Kidney glomerular epithelial cell (primary cell): ENCODE data around the gene SH3RF1.
"Not testable (repeated sequence)": the region's sequence is repeated elsewhere in the genome, so short reads cannot be mapped to it uniquely, and the experiment has no call there.

Experiments used
- DNase-seq: peaks from one replicate; lab custom pipeline; 2025; lab: John Stamatoyannopoulos, UW

The SH3RF1 gene

DNA sequence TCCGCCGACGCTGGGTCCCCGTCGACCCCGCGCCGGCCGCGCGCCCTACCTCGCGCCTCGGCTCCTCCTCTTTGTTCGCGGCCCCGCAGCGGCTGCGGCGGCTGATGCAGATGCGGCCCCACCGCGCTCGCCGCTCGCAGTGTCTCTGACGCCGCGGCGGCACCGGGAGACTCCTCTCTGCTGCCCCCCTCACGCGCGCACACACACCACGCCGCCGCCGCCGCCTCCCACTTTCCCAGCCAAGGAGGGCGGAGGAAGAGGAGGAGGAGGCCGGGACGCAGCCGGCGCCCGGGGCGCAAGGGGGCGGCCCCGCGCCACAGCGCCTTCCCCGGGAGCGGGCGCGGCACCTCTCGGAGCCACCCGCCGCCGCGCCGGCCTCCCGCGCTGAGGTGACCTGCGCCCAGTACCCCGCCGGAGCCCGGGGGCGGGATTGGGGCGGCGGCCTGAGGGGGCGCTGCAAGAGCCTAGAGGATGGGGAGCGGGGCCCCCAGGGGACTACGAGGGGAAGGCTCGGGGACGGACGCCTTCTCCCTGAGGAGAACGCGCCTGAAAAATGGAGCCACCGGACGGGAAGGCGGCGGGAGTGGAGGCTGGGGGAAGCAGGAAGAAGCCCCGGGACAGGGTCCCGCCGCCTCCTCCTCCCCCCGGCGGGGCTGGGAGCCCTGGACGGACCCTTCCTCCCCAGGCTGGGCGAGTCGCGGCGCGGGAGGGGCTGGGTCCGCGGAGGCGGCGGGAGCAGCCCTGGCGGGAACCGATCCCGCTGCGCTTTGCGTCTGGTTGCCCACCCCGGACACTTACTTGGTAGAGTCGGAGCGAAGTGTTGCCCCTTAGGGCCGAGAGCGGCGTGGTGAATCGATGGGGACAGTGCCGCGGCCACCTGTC lies at the start of gene SH3RF1:
TSS of gene SH3RF1 (minus strand) at position 147 of the 882 bp plus-strand sequence. CDS start 1,744 bp downstream, outside the sequence.
- peak; percentile 63 for DNase-seq

DNA sequence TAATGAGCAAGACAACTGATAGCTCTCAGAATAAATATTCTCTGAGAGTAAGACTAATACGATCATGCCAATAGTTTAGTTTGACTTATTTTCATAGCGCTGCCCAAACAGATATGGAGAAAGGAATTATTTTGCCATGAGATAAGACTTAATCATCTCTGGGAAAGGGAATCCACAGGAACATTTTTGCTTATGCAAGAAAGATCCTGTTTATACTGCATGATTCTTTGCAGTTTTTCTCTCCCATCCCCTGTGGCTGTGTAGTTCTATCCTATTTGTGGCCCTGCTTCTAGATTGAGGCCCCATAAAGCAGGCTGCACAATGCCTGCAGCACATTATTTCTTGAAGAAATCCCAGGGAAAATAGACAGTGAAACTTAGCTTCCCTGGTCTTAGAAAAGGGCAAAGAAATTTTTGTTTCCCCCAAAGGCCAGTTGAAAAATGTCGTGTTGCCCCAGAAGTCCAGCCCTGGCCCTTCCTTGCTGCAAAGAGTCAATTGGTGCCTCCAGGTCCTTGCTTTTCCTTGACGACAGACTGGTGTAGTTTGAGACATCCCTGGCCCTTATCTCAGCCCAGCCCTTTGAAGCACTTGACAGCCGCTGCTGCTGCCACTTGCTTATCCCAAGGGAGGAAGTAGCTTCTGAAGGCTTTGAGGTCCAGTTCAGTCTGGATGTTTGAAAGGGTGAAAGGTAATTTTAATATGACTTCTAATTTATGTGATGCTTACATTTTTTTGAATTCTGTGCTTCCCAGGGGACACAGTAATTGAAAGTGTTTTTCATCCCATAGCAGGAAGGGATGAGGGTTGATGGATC lies 45.0 kb upstream of the SH3RF1 start:
- peak; percentile 68 for DNase-seq

DNA sequence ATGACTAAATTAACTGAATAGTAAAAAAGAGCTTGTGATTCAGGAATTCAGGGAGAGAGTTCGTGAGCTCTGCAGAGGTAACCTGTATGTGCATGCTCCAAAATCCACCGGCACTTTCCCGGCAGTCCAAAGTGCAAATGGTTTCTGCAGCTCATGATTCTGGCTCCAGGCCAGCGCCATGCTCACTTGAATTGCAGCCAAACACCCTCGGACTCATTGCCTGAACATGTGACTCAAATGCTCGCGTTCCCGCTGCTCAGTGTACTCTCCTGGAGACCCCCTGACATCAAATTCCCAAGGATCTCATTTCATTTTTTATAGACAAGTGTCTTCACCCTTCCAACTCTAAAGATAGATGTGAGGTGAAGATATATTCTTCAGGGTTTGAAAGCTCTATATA lies 44.1 kb upstream of the SH3RF1 start:
- DNase-seq: peak; percentile 76

DNA sequence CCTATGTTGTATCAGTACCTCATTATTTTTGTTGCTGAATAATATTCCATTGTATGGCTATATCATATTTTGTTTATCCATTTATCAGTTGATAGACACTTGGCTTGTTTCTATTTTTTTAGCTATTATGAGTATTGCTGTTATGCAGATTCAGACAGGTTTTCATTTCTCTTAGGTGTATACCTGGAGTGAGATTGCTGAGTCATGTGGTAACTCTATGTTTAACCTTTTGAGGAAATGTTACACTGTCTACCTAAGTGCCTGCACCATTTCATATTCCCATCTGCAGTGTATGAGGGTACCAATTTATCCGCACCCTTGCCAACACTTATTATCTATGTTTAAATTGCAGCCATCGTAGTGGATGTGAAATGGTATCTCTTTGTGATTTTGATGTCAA lies 43.0 kb upstream of the SH3RF1 start:
- no peak for DNase-seq

DNA sequence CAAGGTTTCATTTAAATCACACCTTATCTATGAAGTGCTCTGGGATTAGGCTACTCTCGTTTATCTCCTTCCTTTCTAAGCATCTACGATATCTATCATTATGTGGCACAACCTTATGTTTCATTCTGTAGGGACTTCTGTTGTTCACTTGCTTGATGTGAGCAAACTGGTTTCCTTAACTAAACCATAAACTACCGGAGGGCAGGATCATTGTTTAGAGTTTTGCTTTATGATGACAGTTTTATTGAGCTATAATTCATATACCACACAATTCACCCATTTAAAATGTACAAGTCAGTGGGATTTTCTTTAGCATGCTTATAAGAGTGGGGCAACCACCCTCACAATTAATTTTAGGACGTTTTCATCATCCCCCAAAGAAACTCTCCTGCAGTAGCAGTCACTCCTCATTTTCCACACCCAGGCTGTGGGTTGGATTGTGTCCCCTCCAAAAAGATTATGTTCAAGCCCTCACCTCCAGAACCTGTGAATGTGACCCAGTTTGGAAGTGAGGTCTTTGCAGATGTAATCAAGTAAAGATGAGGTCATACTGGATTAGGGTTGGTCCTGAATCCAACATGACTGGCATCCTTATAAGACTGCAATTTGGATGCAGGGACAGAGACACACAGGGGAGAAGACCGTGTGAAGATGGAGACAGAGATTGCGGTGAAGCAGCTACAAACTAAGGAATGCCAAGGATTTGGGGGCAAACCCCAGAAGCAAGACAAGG lies 42.1 kb upstream of the SH3RF1 start:
- DNase-seq: no peak

DNA sequence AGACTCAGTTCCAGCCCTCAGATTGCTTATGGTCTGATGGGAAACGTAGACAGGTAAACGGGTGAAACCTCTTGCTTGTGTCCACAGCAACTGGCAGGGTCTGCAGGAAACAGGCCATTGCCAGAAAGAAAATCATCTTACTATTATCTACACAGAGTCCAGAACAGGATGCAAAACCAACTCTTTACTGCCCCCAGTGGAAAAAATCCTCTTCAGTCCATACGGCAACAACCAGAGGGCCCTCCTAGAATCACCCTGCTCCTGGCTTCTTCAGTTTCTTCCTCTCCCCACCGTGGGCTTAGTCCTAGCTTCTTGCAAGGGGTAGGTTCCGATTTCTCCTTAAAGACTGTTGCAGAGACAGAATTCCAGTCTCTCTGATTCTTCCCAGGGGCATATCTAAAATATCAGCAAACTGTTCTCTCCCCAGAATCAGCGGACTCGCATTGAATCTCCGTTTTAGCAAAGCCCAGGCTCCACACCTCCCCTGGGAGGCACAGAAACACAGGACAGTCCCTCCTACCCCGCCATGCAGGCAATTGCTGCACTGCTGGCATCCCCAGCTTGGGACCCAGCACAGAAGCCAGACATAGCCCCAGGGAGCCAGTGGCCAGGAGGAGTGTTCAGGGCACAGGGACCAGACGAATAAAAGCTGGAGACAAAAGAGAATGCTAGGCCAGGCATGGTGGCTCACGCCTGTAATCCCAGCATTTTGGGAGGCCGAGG lies 41.0 kb upstream of the SH3RF1 start:
- DNase-seq: peak; percentile 51

DNA sequence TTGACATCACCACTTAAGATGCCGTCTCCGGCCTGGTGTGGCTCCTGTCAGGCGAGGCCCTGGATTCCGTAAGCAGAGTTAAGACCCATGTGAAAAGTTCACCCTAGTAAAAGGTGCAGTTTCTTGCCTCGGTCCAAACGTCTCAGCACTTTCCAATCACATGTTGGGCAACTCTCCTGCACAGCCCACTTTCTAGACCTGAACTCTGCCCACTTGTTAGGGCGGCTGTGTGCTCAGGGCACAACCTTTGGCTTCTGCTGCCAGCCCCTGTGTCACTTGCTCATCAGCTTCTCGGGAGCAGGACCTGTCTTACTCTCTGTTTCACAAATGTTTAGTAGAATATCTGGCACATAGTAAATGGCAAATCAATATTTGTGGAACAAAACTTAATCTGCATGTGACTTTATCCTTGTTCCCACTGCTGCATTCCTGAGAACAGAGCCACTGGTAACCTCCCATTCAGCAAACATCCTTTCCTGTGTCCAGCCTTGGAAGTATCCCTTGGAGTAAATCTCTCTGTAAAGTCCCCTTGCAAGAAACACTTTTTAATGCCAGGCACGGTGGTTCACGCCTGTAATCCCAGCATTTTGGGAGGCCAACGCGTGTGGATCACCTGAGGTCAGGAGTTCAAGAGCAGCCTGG lies 38.7 kb upstream of the SH3RF1 start:
- no peak for DNase-seq

DNA sequence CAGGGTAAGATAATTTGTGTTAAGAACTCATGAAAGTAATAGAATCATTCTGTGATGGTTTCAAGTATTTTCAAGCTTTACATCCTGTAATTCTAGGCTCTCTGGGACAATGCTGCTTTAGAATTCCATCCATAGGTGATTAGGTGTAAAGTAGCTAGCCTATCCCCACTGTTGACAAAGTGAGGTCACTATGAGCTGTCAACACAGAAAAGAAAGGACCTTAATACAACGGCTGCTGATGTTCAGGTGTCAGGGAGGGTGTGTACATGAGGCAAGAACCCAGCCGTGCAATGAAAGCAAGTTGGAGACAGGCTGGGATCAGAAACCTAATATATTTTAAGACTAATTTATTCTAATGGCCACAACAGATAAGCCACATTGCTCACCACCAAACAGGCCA lies 36.8 kb upstream of the SH3RF1 start:
- no peak for DNase-seq

DNA sequence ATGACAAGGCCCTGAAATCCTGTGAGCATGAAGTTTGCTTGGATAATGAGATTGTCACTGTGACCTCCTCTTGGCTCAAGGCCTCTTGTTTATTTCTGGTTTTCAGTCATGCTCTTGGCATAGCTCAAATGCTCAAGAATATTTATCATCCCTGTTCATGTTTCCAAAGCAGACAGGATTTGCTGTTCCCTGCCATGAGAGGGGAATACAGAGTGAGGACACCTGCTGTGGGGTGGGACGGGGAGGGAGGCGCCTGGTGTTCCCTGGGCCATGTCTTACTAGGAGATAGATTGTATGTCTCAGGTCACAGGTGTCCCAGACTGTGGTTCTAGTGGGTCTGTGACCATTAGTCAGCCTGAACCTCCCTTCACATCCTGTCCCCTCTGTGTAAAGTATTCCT lies 34.9 kb upstream of the SH3RF1 start:
- DNase-seq: peak; percentile 2

DNA sequence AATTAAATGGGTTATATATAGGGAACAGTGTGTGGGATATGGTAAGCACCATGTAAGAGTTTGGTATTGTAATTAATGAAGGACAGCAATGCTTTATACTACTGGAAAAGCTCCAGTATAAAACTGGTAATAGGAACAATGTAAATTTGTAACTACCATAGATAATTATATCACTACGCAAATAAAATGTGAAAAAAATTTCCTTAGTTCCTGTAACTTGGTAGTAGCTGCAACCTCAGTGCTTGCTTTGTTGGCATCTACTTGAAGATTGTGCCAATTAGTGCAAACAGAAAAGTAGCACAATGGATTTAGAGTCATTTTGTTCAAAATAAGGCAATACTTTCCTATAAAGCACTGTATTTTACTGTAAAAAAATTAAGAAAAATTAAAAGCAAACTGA lies 34.4 kb upstream of the SH3RF1 start:
- DNase-seq: no peak

DNA sequence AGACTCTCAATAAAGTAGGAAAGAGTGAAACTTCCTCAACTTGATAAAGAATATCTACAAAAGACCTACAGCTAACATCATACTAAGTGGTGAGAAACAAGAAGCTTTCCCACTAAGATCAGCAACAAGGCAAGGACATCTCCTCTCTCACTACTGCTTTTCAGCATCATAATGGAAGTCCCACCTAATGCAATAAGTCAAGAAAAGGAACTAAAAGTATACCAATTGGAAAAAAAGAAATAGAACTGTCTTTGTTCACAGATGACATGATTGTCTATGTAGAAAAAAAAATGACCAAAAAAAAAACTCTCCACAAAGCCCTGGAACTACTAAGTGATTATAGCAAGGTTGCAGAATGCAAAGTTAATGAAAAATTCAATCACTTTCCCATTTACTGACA lies 25.1 kb upstream of the SH3RF1 start:
- DNase-seq: no peak

DNA sequence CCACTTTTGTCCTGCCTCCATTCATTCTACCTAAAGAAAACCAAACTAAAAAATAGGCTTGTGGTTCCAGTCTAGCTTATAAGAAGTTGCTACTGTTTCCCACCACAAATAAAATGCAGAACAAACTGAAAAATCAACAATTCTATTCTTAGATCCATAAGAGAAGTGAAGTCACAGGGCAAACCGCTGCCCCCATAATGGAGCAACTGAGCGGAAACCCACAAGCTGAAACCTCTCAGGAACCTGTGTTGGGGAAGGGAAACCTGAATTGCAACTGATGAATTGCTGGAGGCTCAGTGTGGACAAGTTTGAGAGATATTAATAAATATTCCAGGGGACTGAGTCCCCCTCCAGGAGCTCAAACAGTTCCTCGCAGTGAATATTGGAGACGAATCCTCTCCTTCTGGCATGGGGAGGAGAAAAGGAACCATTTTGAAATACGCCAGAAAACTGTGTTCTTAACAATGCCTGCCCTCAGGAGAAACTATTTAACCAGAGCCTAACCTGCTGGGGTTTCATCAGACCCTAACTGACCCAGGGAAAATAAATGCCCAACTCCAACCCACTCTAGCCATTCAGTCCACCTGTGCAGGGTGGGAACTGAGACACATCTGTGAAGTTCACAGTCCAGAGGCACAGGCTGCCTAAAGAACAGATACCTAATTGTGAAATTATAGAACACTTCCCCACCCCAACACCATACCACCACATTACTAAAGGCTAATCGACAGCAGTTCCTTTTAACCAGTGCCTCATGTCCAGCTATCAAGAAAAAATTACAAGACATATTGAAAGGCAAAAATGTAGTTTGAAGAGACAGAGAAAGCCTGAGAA lies 22.8 kb upstream of the SH3RF1 start:
- no peak for DNase-seq

DNA sequence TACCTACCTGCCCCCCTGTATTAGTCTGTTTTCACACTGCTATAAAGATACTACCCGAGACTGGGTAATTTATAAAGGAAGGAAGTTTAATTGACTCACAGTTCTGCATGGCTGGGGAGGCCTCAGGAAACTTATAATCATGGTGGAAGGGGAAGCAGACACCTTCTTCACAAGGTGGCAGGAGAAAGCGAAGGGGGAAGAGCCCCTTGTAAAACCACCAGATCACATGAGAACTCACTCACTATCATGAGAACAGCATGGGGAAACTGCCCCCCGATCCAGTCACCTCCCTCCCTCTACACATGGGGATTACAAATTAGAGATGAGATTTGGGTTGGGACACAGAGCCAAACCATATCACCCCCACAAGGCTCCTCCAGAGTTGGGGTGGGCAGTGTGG lies 17.2 kb upstream of the SH3RF1 start:
- DNase-seq: not testable (repeated sequence)

DNA sequence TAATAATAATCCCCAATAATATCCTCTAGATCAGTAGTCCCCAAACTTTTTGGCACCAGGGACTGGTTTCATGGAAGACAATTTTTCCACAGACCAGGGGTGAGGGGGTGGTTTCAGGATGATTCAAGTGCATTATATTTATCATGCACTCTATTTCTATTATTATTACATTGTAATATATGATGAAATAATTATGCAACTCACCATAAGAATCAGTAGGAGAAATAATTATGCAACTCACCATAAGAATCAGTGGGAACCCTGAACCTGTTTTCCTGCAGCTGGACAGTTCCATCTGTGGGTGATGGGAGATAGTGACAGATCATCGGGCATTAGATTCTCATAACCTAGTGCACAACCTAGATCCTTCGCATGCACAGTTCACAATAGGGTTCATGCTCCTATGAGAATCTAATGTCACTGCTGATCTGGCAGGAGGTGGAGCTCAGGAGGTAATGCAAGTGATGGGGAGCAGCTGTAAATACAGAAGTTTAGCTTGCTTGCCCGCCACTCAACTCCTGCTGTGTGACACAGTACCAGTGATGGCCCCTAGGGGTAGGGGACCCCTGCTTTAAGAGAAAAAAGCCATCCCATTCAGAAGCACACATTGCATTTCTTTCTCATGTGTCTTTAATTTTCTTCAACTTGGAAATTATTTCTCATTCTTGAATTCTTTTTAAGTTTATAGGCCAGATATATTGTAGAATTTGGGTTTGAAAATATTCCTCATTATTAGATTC lies 16.0 kb upstream of the SH3RF1 start:
- no peak for DNase-seq

DNA sequence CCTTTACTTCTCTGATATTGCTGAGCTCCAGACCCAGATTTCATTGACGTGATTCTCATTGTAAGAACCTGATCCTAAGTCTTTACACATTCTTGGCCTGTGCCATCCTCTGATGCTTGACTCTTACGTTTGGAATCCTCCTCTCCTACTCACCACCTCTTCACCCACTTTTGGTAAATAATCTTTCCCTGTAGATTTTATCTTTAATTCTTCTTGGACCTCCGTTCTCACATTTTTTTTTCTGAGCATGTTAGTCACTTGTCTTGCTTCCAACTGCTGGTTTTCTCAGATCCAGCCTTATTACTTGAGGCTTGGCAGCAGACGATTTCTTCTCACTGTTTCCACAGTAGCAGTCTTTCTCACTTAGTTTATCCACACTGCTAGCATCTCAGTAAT lies 12.4 kb upstream of the SH3RF1 start:
- DNase-seq: peak; percentile 50

DNA sequence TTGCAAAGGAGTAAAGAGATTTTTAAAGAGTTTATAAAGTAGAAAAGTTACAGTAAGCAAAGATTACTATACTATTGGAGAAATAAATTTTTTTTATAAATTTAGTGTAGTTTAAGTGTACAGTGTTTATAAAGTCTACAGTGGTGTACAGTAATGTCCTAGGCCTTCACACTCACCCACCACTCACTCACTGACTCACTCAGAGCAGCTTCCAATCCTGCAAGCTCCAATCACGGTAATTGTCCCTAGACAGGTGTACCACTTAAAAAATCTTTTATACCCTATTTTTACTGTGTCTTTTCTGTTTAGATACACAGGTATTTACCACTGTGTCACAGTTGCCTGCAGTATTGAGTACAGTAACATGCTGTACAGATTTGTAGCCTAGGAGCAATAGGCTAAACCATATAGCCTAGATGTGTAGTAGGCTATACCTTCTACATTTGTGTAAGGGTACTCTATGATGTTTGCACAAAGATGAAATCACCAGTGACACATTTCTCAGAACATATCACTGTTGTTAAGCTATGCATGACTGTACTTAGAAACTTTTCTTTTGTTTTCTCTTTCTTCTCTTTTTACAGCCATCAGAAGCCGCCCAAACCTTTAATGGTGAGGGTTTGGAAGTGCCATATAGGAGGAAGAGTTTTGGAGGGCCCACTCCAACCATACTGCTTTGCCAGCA lies 11.8 kb upstream of the SH3RF1 start:
- no peak for DNase-seq

DNA sequence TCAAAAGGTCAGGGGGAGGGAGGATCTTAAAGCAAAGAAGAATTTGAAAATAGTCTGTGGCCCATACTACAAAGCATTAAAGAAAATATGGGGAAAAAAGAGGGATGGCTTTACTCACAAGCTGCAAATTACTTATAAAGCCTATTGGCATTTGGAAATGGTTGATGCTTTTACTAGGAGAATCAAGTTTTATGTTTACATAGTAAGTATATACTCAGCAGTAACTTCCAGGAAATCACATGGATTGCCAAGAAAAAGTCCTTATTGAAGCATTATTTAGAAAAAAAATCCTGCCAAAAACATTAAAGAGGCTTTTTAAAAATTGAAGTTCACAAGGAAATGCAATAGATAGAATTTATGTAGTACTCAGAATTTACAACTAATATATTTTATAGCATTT lies 8.4 kb upstream of the SH3RF1 start:
- DNase-seq: no peak

DNA sequence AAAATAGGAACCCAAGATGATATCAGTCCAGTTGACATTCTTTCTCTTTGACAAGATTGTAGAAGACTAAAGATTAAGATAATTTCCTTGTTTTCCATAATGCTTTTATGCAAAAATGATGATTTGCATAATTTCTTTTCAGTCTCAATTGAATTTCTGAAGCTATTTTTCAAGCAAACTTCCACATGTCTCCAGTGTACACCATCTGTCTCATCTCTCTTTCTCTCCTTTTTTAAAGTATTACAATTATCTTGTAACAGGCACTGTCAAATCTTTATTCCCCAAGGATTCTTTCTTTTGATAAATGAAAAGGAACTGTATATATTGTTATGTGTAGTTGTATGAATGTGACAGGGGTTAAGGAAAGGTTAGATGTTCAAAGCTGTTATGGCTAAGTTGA lies 7.9 kb upstream of the SH3RF1 start:
- DNase-seq: no peak

DNA sequence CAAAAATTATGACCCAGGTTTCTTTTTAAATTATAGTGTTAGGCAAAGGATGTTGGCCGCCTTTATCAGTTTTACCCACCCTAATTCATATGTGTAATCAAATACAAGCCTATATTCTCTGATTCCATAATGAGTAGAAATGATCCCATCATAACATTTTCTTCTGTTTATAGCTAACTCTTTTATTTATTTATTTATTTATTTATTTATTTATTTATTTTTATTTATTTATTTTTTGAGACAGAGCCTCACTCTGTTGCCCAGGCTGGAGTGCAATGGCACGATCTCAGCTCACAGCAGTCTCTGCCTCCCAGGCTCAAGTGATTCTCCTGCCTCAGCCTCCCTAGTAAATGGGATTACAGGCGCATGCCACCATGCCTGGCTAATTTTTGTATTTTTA lies 7.1 kb upstream of the SH3RF1 start:
- not testable (repeated sequence) for DNase-seq
